Endothelial cell of umbilical vein (primary cell): Measurements from ENCODE around the gene RIOK2. TPM values are rescaled to one million over a fixed set of nuclear protein-coding genes. Genes with fewer than 3 reads are reported as not detected.

Experiments used
- BruUV-seq: library from RNA; stranded (reverse); fragments of 400-500 nt; replicated peaks from 2 replicates; lab custom pipeline; 2021; lab: Mats Ljungman, UMichigan
- CTCF ChIA-PET: fragments of 300-600, 350-600 bp; sonication (Branson Sonifier 250); formaldehyde crosslinking; loops from one replicate; lab custom pipeline; 2021; ENCODE audit warnings: antibody characterized with exemption, inconsistent platforms; lab: Charles Lee
- POLR2A ChIA-PET: fragments of 300-600, 350-600 bp; sonication (Branson Sonifier 250); formaldehyde crosslinking; loops from one replicate; lab custom pipeline; 2021; ENCODE audit warnings: antibody characterized with exemption, inconsistent platforms; lab: Charles Lee
- DNase-seq: peaks from one replicate; pipeline ENCODE4 v3.0.0-alpha.2; 2011; ENCODE audit warnings: low read depth, low spot score
- FAIRE-seq: peaks from 2 replicates; lab custom pipeline; 2011; peaks lifted over from hg19 to GRCh38; lab: Jason Lieb, UNC
- H2AFZ ChIP-seq: 2 replicates; pipeline ENCODE4 v1.6.0; 2012; ENCODE audit warnings: low read depth, low read length, control low read depth, inconsistent platforms
- H3K27ac ChIP-seq: 2 replicates; pipeline ENCODE4 v1.5.1; 2011; ENCODE audit warnings: low read depth, mild to moderate bottlenecking, control low read depth, low read length, moderate library complexity; ENCODE audit not compliant: insufficient read depth
- H3K27me3 ChIP-seq, 2 experiments: 2 replicates each; pipeline versions ENCODE4 v1.6.0 to v1.6.1; 2011; ENCODE audit warnings: low read length in 2 of 2, mixed read lengths in 1 of 2; ENCODE audit not compliant: control insufficient read depth in 2 of 2, insufficient read depth in 2 of 2
- H3K36me3 ChIP-seq, 2 experiments: 2 replicates in 1 of 2; 3 replicates in 1 of 2; pipeline ENCODE4 v1.5.1; 2011; ENCODE audit warnings: low read length in 2 of 2, mild to moderate bottlenecking in 1 of 2, moderate library complexity in 1 of 2; ENCODE audit not compliant: control insufficient read depth in 2 of 2, insufficient read depth in 2 of 2; ENCODE audit errors: extremely low read depth in 1 of 2
- H3K4me1 ChIP-seq: 3 replicates; pipeline ENCODE4 v1.5.1; 2011; ENCODE audit warnings: mild to moderate bottlenecking, low read length; ENCODE audit not compliant: control insufficient read depth, insufficient read depth; ENCODE audit errors: extremely low read depth
- H3K4me2 ChIP-seq: 2 replicates; pipeline ENCODE4 v1.6.1; 2011; ENCODE audit warnings: low read length, control low read depth, mixed read lengths; ENCODE audit not compliant: insufficient read depth
- H3K4me3 ChIP-seq, 3 experiments: fragments of 200-600 bp in 1 of 3; sonication (generic), shearing (Covaris generic) in 1 of 3; replicated peaks in 1 of 3; 2 replicates each; pipeline ENCODE4 v1.5.1; 2011 to 2016; ENCODE audit warnings: control low read depth in 3 of 3, low read length in 3 of 3, mild to moderate bottlenecking in 2 of 3, inconsistent platforms in 1 of 3, low read depth in 1 of 3, moderate library complexity in 1 of 3; ENCODE audit not compliant: insufficient read depth in 1 of 3
- H3K79me2 ChIP-seq: 2 replicates; pipeline ENCODE4 v1.6.0; 2012; ENCODE audit warnings: low read length, inconsistent platforms; ENCODE audit not compliant: control insufficient read depth, insufficient read depth
- H3K9ac ChIP-seq: replicated peaks from 2 replicates; pipeline ENCODE3; 2011; ENCODE audit warnings: low read length, control low read depth; ENCODE audit not compliant: insufficient read depth; ENCODE audit errors: extremely low read depth
- H3K9me1 ChIP-seq: replicated peaks from 3 replicates; pipeline ENCODE4 v1.6.0; 2011; ENCODE audit warnings: mild to moderate bottlenecking, low read length; ENCODE audit not compliant: control insufficient read depth, insufficient read depth; ENCODE audit errors: extremely low read depth
- H3K9me3 ChIP-seq: replicated peaks from 2 replicates; pipeline ENCODE4 v1.5.1; 2012; ENCODE audit warnings: low read length, inconsistent platforms; ENCODE audit not compliant: control insufficient read depth, insufficient read depth
- H4K20me1 ChIP-seq: replicated peaks from 2 replicates; pipeline ENCODE3; 2011; ENCODE audit warnings: mild to moderate bottlenecking, low read length; ENCODE audit not compliant: control insufficient read depth, insufficient read depth; ENCODE audit errors: extremely low read depth
- EZH2 ChIP-seq: IDR thresholded peaks from 2 replicates; pipeline ENCODE4 v1.6.1; 2012; ENCODE audit warnings: borderline replicate concordance, low read depth, mild to moderate bottlenecking, moderate library complexity, low read length, inconsistent platforms; ENCODE audit not compliant: severe bottlenecking
- FOS ChIP-seq: IDR thresholded peaks from 2 replicates; pipeline ENCODE4 v1.6.1; 2011; ENCODE audit warnings: mild to moderate bottlenecking, low read length, moderate library complexity, borderline replicate concordance; ENCODE audit not compliant: insufficient read depth
- GATA2 ChIP-seq: IDR thresholded peaks from 2 replicates; pipeline ENCODE4 v1.7.0; 2011; ENCODE audit warnings: low read depth, mild to moderate bottlenecking, moderate library complexity, mixed read lengths, low read length; ENCODE audit not compliant: insufficient read length, insufficient read depth
- JUN ChIP-seq: IDR thresholded peaks from 2 replicates; pipeline ENCODE4 v1.6.1; 2011; ENCODE audit warnings: borderline replicate concordance, low read depth; ENCODE audit not compliant: insufficient read length, insufficient read depth
- MYC ChIP-seq: IDR thresholded peaks from one replicate; pipeline ENCODE4 v1.6.1; 2011; ENCODE audit warnings: mild to moderate bottlenecking, low read depth, low read length
- POLR2A ChIP-seq: IDR thresholded peaks from 2 replicates; pipeline ENCODE4 v1.6.1; 2012; ENCODE audit warnings: low read depth, mild to moderate bottlenecking, control low read depth, low read length
- POLR2AphosphoS5 ChIP-seq: IDR thresholded peaks from 2 replicates; pipeline ENCODE4 v1.6.1; 2012; ENCODE audit warnings: low read depth, mild to moderate bottlenecking, control low read depth, low read length, moderate library complexity; ENCODE audit not compliant: insufficient read depth
- dilution Hi-C: fragments of 300-500 bp; cut with MboI; formaldehyde crosslinking; loops from one replicate; pipeline ENCODE4 v1.15.0; 2019; ENCODE audit warnings: low sequenced_read_pairs; ENCODE audit not compliant: extremely low pct_ligation_motif_present
- intact Hi-C: fragments of 100-400 bp; cut with micrococcal nuclease; formaldehyde crosslinking; loops from one replicate; pipeline ENCODE4 v1.10.0; 2022
- polyA plus RNA-seq, 4 experiments: library from polyadenylated mRNA; depleted of rRNA in 3 of 4; stranded (reverse) in 3 of 4; unstranded in 1 of 4; fragments of >200 nt; gene quantifications; 2 replicates each; pipeline versions ENCODE4 v1.2.1 to v1.2.3, GENCODE V29; 2011 to 2012; ENCODE audit warnings: missing spikeins in 1 of 4
- total RNA-seq: library from RNA; stranded (reverse); gene quantifications from 2 replicates; pipeline ENCODE4 v1.2.3, GENCODE V29; 2021
- TF ChIP-seq, protein P1 (sequence below), 2 donors: IDR thresholded peaks; 1 replicate in 1 of 2; 2 replicates in 1 of 2; pipeline ENCODE4 v1.5.1; 2011; ENCODE audit warnings: low read length in 2 of 2, mild to moderate bottlenecking in 2 of 2, moderate library complexity in 2 of 2, control low read depth in 1 of 2, inconsistent platforms in 1 of 2, low read depth in 1 of 2; ENCODE audit not compliant: insufficient read depth in 1 of 2; ENCODE audit errors: extremely low read depth in 1 of 2
- TF ChIP-seq, protein P2 (sequence below): IDR thresholded peaks from 2 replicates; pipeline ENCODE4 v1.6.1; 2011; ENCODE audit not compliant: insufficient read depth, insufficient read length

Gene RIOK2
- total and polyA plus RNA-seq, 2 donors (not counting 3 experiments of a cell fraction or from before 2014, with no cell fraction given), result 3.5 to 25.4 TPM

DNA sequence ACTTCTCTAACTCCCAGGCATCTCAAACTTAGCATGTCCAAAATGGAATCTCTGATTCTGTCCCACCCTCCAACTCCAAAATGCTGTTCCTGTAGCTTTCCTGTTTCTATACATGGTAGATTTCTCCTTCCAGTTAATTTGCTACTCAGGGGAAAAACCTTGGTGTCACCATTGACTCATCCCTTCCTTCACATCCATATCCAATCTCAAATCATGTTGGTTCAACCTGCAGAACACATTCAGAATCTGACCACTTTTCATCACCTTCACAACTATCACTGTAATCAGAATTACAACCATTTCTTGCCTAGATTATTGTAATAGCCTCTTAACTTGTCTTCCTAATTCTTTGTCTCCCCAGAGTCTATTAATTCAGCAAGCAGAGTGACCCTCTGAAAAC, 10.8 kb downstream of the RIOK2 start:
- H3K36me3 ChIP-seq, result peaks cover 8 to 35% of the 10 kb centered on the region in 2 experiments
- POLR2A ChIA-PET, result no interaction called here
- no peaks in the 10 kb centered on the region for H3K27me3 ChIP-seq
- intact Hi-C loops, result no loop called here
- H3K27ac ChIP-seq, result no peak overlapping the region
- no peak overlapping the region for H2AFZ ChIP-seq
- no peaks in the 10 kb centered on the region for H3K4me1 ChIP-seq
- CTCF ChIA-PET, result no interaction called here
- H3K4me2 ChIP-seq, result no peak overlapping the region
- no peaks in the 10 kb centered on the region for H3K9me1 ChIP-seq
- H3K4me3 ChIP-seq, result no peak overlapping the region
- dilution Hi-C loops, result no loop called here
- no peaks in the 10 kb centered on the region for H3K79me2 ChIP-seq
- DNase-seq, result no peak
- H3K9me3 ChIP-seq, result no peaks in the 10 kb centered on the region
- H3K9ac ChIP-seq, result no peak overlapping the region
- TF ChIP-seq EZH2 (no peak), GATA2 (no peak), FOS (no peak), MYC (no peak), POLR2A (no peak), JUN (no peak), POLR2AphosphoS5 (no peak)
- TF ChIP-seq, protein P1, sequence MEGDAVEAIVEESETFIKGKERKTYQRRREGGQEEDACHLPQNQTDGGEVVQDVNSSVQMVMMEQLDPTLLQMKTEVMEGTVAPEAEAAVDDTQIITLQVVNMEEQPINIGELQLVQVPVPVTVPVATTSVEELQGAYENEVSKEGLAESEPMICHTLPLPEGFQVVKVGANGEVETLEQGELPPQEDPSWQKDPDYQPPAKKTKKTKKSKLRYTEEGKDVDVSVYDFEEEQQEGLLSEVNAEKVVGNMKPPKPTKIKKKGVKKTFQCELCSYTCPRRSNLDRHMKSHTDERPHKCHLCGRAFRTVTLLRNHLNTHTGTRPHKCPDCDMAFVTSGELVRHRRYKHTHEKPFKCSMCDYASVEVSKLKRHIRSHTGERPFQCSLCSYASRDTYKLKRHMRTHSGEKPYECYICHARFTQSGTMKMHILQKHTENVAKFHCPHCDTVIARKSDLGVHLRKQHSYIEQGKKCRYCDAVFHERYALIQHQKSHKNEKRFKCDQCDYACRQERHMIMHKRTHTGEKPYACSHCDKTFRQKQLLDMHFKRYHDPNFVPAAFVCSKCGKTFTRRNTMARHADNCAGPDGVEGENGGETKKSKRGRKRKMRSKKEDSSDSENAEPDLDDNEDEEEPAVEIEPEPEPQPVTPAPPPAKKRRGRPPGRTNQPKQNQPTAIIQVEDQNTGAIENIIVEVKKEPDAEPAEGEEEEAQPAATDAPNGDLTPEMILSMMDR (IDR thresholded peaks at IDR 0.05; ENCODE audit: extremely low read depth in 1 of 2, insufficient read depth in 1 of 2, low read depth in 1 of 2, low read length in 2 of 2), result no peak
- TF ChIP-seq, protein P2, sequence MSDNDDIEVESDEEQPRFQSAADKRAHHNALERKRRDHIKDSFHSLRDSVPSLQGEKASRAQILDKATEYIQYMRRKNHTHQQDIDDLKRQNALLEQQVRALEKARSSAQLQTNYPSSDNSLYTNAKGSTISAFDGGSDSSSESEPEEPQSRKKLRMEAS, result no peak
- no peak for FAIRE-seq
- BruUV-seq, result no TSS peak
- no peaks in the 10 kb centered on the region for H4K20me1 ChIP-seq
